H9 (cell line): ENCODE data around the gene IGFLR1. TPM values are rescaled to one million over a fixed set of nuclear protein-coding genes. Genes with fewer than 3 reads are reported as not detected.
A peak's percentile ranks its signal among the peaks of the same experiment; 100 is the strongest.

Experiments used
- DNase-seq: peaks from one replicate; pipeline ENCODE4 v3.0.0-alpha.2; 2017
- H2AFZ ChIP-seq: one replicate; pipeline ENCODE4 v1.6.1; 2013; ENCODE audit warnings: mild to moderate bottlenecking, low read length, control low read depth, moderate library complexity
- H2AK5ac ChIP-seq: 2 replicates; pipeline ENCODE4 v1.6.1; 2013; ENCODE audit warnings: low read length, control low read depth, mixed read lengths; ENCODE audit not compliant: insufficient read length
- H2BK120ac ChIP-seq: one replicate; pipeline ENCODE4 v1.6.1; 2013; ENCODE audit warnings: low read depth, mild to moderate bottlenecking, low read length, control low read depth, inconsistent platforms; ENCODE audit not compliant: poor library complexity, severe bottlenecking
- H2BK12ac ChIP-seq: 2 replicates; pipeline ENCODE4 v1.6.1; 2013; ENCODE audit warnings: low read length, control low read depth, mixed read lengths, low read depth; ENCODE audit not compliant: insufficient read length
- H2BK15ac ChIP-seq: 2 replicates; pipeline ENCODE4 v1.6.1; 2013; ENCODE audit warnings: low read depth, low read length, control low read depth
- H2BK20ac ChIP-seq: one replicate; pipeline ENCODE4 v1.6.1; 2013; ENCODE audit warnings: low read depth, mild to moderate bottlenecking, low read length, control low read depth, inconsistent platforms; ENCODE audit not compliant: poor library complexity, severe bottlenecking
- H2BK5ac ChIP-seq: 2 replicates; pipeline ENCODE4 v1.6.1; 2013; ENCODE audit warnings: low read length, control low read depth, mixed read lengths; ENCODE audit not compliant: insufficient read length
- H3K14ac ChIP-seq: 2 replicates; pipeline ENCODE4 v1.6.1; 2013; ENCODE audit warnings: low read length, control low read depth; ENCODE audit not compliant: insufficient read depth
- H3K18ac ChIP-seq: 2 replicates; pipeline ENCODE4 v1.6.1; 2013; ENCODE audit warnings: low read depth, mild to moderate bottlenecking, mixed read lengths, low read length, control low read depth; ENCODE audit not compliant: insufficient read length
- H3K23ac ChIP-seq: 2 replicates; pipeline ENCODE4 v1.6.1; 2013; ENCODE audit warnings: low read length, control low read depth, mixed read lengths, low read depth; ENCODE audit not compliant: insufficient read length
- H3K23me2 ChIP-seq: 2 replicates; pipeline ENCODE4 v1.6.1; 2013; ENCODE audit warnings: low read depth, mild to moderate bottlenecking, mixed read lengths, low read length, control low read depth; ENCODE audit not compliant: insufficient read length, poor library complexity, severe bottlenecking
- H3K27ac ChIP-seq: 2 replicates; pipeline ENCODE4 v1.5.1; 2013; ENCODE audit warnings: low read length, control low read depth, mixed read lengths, low read depth; ENCODE audit not compliant: insufficient read length
- H3K27me3 ChIP-seq: 2 replicates; pipeline ENCODE4 v1.6.1; 2013; ENCODE audit warnings: low read length, control low read depth, inconsistent platforms; ENCODE audit not compliant: insufficient read depth
- H3K4ac ChIP-seq: 2 replicates; pipeline ENCODE4 v1.6.1; 2013; ENCODE audit warnings: low read depth, mild to moderate bottlenecking, control low read depth, inconsistent platforms, low read length, moderate library complexity
- H3K4me1 ChIP-seq: 2 replicates; pipeline ENCODE4 v1.6.1; 2013; ENCODE audit warnings: low read length, control low read depth, inconsistent platforms; ENCODE audit not compliant: insufficient read depth
- H3K4me2 ChIP-seq: 2 replicates; pipeline ENCODE4 v1.6.1; 2013; ENCODE audit warnings: low read length, control low read depth, mixed read lengths; ENCODE audit not compliant: insufficient read length, insufficient read depth
- H3K56ac ChIP-seq: 2 replicates; pipeline ENCODE4 v1.6.1; 2013; ENCODE audit warnings: low read depth, mild to moderate bottlenecking, mixed read lengths, low read length, control low read depth; ENCODE audit not compliant: insufficient read length
- H3K79me1 ChIP-seq: 2 replicates; pipeline ENCODE4 v1.6.1; 2013; ENCODE audit warnings: low read depth, mild to moderate bottlenecking, moderate library complexity, low read length, control low read depth, inconsistent platforms; ENCODE audit not compliant: insufficient read depth, poor library complexity, severe bottlenecking
- H3K79me2 ChIP-seq: 2 replicates; pipeline ENCODE4 v1.6.1; 2013; ENCODE audit warnings: low read length, control low read depth, inconsistent platforms; ENCODE audit not compliant: insufficient read depth
- H3K9ac ChIP-seq: 2 replicates; pipeline ENCODE4 v1.6.1; 2013; ENCODE audit warnings: low read length, control low read depth, mixed read lengths; ENCODE audit not compliant: insufficient read length; ENCODE audit errors: extremely low read depth
- H3K9me3 ChIP-seq: one replicate; pipeline ENCODE4 v1.6.1; 2013; ENCODE audit warnings: low read depth, low read length, inconsistent platforms; ENCODE audit not compliant: control insufficient read depth
- H3T11ph ChIP-seq: one replicate; pipeline ENCODE4 v1.6.1; 2013; ENCODE audit warnings: mild to moderate bottlenecking, low read length, control low read depth, inconsistent platforms
- H4K20me1 ChIP-seq: one replicate; pipeline ENCODE4 v1.6.1; 2013; ENCODE audit not compliant: control insufficient read depth, insufficient read length, insufficient read depth
- H4K5ac ChIP-seq: 2 replicates; pipeline ENCODE4 v1.6.1; 2013; ENCODE audit warnings: low read depth, mild to moderate bottlenecking, mixed read lengths, low read length, control low read depth; ENCODE audit not compliant: insufficient read length
- H4K8ac ChIP-seq: replicated peaks from 2 replicates; pipeline ENCODE4 v1.6.1; 2013; ENCODE audit warnings: low read length, control low read depth, mixed read lengths, low read depth; ENCODE audit not compliant: insufficient read length
- H4K91ac ChIP-seq: 2 replicates; pipeline ENCODE4 v1.6.1; 2013; ENCODE audit warnings: low read depth, mild to moderate bottlenecking, moderate library complexity, mixed read lengths, low read length, control low read depth; ENCODE audit not compliant: insufficient read length
- H3K27ac Mint-ChIP-seq, 3 experiments: 2 replicates in 2 of 3; 3 replicates in 1 of 3; pipeline ENCODE4 v1.8.0; 2020 to 2021; ENCODE audit warnings: mixed read lengths in 3 of 3, mild to moderate bottlenecking in 1 of 3, moderate library complexity in 1 of 3
- H3K27me3 Mint-ChIP-seq: 2 replicates; pipeline ENCODE4 v1.8.0; 2021; ENCODE audit warnings: low read depth, mild to moderate bottlenecking, moderate library complexity, mixed read lengths
- H3K36me3 Mint-ChIP-seq, 3 experiments: 2 replicates in 2 of 3; 3 replicates in 1 of 3; pipeline ENCODE4 v1.8.0; 2020 to 2021; ENCODE audit warnings: low read depth in 3 of 3, mixed read lengths in 3 of 3; ENCODE audit not compliant: insufficient read depth in 1 of 3
- H3K4me1 Mint-ChIP-seq, 2 experiments: 2 replicates each; pipeline ENCODE4 v1.8.0; 2020; ENCODE audit warnings: mixed read lengths in 2 of 2
- H3K4me3 Mint-ChIP-seq, 2 experiments: 2 replicates in 1 of 2; 3 replicates in 1 of 2; pipeline ENCODE4 v1.8.0; 2020 to 2021; ENCODE audit warnings: mild to moderate bottlenecking in 2 of 2, mixed read lengths in 2 of 2, moderate library complexity in 1 of 2
- H3K9me3 Mint-ChIP-seq, 2 experiments: 2 replicates in 1 of 2; 3 replicates in 1 of 2; pipeline ENCODE4 v1.8.0; 2020; ENCODE audit warnings: mild to moderate bottlenecking in 2 of 2, mixed read lengths in 2 of 2, moderate library complexity in 1 of 2
- CTCF ChIP-seq: fragments of 200-600 bp; sonication (generic); conservative IDR thresholded peaks from 3 replicates; pipeline ENCODE4 v1.8.0; 2021; ENCODE audit warnings: antibody characterized with exemption, mild to moderate bottlenecking
- WGBS: extraction: QIAGEN DNeasy Blood & Tissue Kit; methylation state at CpG from one replicate; pipeline ENCODE4 v1.1.7; 2013; ENCODE audit warnings: missing lambda C conversion rate, low lambda C conversion rate, mixed read lengths; ENCODE audit not compliant: insufficient read length; ENCODE audit errors: extremely low coverage; 5-methylcytosine and 5-hydroxymethylcytosine counted together
- total RNA-seq: library from RNA; stranded (reverse); gene quantifications from 2 replicates; pipeline ENCODE4 v1.2.1, GENCODE V29; 2021

The IGFLR1 gene
- total RNA-seq, 1 experiment from 2014 or later, result 2.9 TPM

GRCh38 chr19:35757749-35758608, 15.7 kb upstream of the IGFLR1 start, which contains the start of gene PROSER3:
PROSER3 (plus strand) TSS chr19:35758176; CDS start chr19:35758216, 40 bp downstream.
- no peak within 1 kb of the TSS for H2AK5ac ChIP-seq
- peaks cover 12 to 23% of the 10 kb centered on the region in 2 experiments for H3K4me1 Mint-ChIP-seq

More at GRCh38 chr19:35757749-35758608, 15.7 kb upstream of the IGFLR1 start, which contains the start of gene PROSER3:
- H2AFZ ChIP-seq, result no peak within 1 kb of the TSS
- H3K56ac ChIP-seq, result no peak within 1 kb of the TSS
- H2BK5ac ChIP-seq, result no peak within 1 kb of the TSS
- H3K4ac ChIP-seq, result no peak within 1 kb of the TSS
- H2BK15ac ChIP-seq, result no peak within 1 kb of the TSS
- H3K27me3 ChIP-seq, result no peaks in the 10 kb centered on the region
- H4K5ac ChIP-seq, result no peak within 1 kb of the TSS
- no peak within 1 kb of the TSS for H2BK12ac ChIP-seq
- H3T11ph ChIP-seq, result no peak within 1 kb of the TSS
- peak within 1 kb of the TSS; percentile 70 for H3K14ac ChIP-seq
- no peaks in the 10 kb centered on the region for H4K20me1 ChIP-seq
- no peak within 1 kb of the TSS for H4K8ac ChIP-seq
- H3K23ac ChIP-seq, result no peak within 1 kb of the TSS
- Mint-ChIP-seq H3K4me3 (peak within 1 kb of the TSS; percentile 91 to 95), H3K9me3 (no peaks in the 10 kb centered on the region), H3K27me3 (peaks cover 7% of the 10 kb centered on the region), H3K27ac (peak within 1 kb of the TSS; percentile 68 to 97 (median 95); a peak in 5 of 7 replicates), H3K36me3 (peaks cover 6 to 29% (median 26%) of the 10 kb centered on the region in 3 experiments; a peak in 6 of 7 replicates)
- no peaks in the 10 kb centered on the region for H3K4me1 ChIP-seq
- H3K4me2 ChIP-seq, result peak within 1 kb of the TSS; percentile 47
- H3K79me1 ChIP-seq, result no peaks in the 10 kb centered on the region
- WGBS, result no CpG with 5 or more reads among the region's 53 CpGs
- no peak within 1 kb of the TSS for H2BK120ac ChIP-seq
- H3K9me3 ChIP-seq, result no peaks in the 10 kb centered on the region
- H3K18ac ChIP-seq, result peak within 1 kb of the TSS; percentile 79
- no peak within 1 kb of the TSS for H2BK20ac ChIP-seq
- H3K79me2 ChIP-seq, result no peaks in the 10 kb centered on the region
- H3K27ac ChIP-seq, result no peak within 1 kb of the TSS
- TF ChIP-seq CTCF, result no peak
- DNase-seq, result peak; percentile 99
- H3K9ac ChIP-seq, result peak within 1 kb of the TSS; percentile 71
- H4K91ac ChIP-seq, result no peak within 1 kb of the TSS
- H3K23me2 ChIP-seq, result peaks cover 15% of the 10 kb centered on the region
